Heart left ventricle (tissue), 13 donors: ENCODE results near the gene MBD3.

ENCODE experiments used
- CTCF ChIP-seq, 12 donors: fragments of 200-600 bp; sonication (generic) in 4 of 12; IDR thresholded peaks; one replicate each; pipeline versions ENCODE4 v1.5.0 to v1.8.0; 2018 to 2022; ENCODE audit warnings: antibody characterized with exemption in 12 of 12, mild to moderate bottlenecking in 5 of 12
- POLR2A ChIP-seq, 2 donors: fragments of 450-650 bp; IDR thresholded peaks; one replicate each; pipeline ENCODE4 v1.6.1; 2017; ENCODE audit warnings: antibody characterized with exemption in 2 of 2, mild to moderate bottlenecking in 2 of 2, moderate library complexity in 2 of 2
- donor health status: ischemic (EF 13 %, LVEDD 7.1; RV severe dilation, severe dysfunction).
- donor health status: DM: no; HTN: yes; CAD: no.
- donor health status: DM: no; HTN: no; CAD: no.
- donor health status: ischemic (EF 25% LVEDD 6.9; RV normal size, moderate dysfunction).
- donor health status: ischemic (EF 25% LVEDD 5.7; RV mildly dilated, moderate dysfunction).
- donor health status: ischemic (EF 35%, LVEDD 5.7; RV mildly dilated, moderate dysfunction).
- donor health status: nonischemic (EF 11% LVEDD 7.7; RV severe dilation, severe dysfunction).
- donor health status: DM: yes; HTN: yes; CAD: no.
- donor health status: PGD.
- donor health status: ischemic (EF 29% LVEDD 5.4; RV normal size, mild dysfunction).
- donor health status: nonischemic (EF 23%, LVEDD 6.1; RV moderate dilation, normal function).

- TF ChIP-seq CTCF (IDR thresholded peaks at IDR 0.05) (no peak), POLR2A (IDR thresholded peaks at IDR 0.05) (no peak)
Observed at GRCh38 chr19:1558552-1558951, 34.1 kb downstream of the MBD3 start.
